Natural killer cell (primary cell): ENCODE measurements around the gene UHRF2. TPM values are rescaled to one million over a fixed set of nuclear protein-coding genes. Genes with fewer than 3 reads are reported as not detected.

Experiments
- ATAC-seq, 3 donors: fragments of 150-1000 bp in 2 of 3; fragments of 200-7000 bp in 1 of 3; cut with Tn5 transposase; 1 replicate in 1 of 3; 2 replicates in 2 of 3; pipeline ENCODE4 v1.10.0; 2021; ENCODE audit warnings: mild to moderate bottlenecking in 2 of 3, moderate library complexity in 2 of 3
- DNase-seq, 2 donors: peaks; one replicate each; pipeline versions ENCODE4 v3.0.0 to v3.0.0-alpha.2; 2013 to 2021; ENCODE audit warnings: mixed read lengths in 1 of 2
- H3K27ac ChIP-seq: one replicate; pipeline ENCODE4 v1.5.1; 2013; ENCODE audit warnings: mild to moderate bottlenecking, low read length
- H3K27me3 ChIP-seq: one replicate; pipeline ENCODE4 v1.6.1; 2013; ENCODE audit warnings: low read length; ENCODE audit not compliant: control insufficient read depth, insufficient read depth
- H3K36me3 ChIP-seq: one replicate; pipeline ENCODE4 v1.6.1; 2013; ENCODE audit warnings: low read length; ENCODE audit not compliant: control insufficient read depth, insufficient read depth
- H3K4me1 ChIP-seq: one replicate; pipeline ENCODE4 v1.6.1; 2013; ENCODE audit warnings: low read length; ENCODE audit not compliant: control insufficient read depth, insufficient read depth
- H3K4me3 ChIP-seq: one replicate; pipeline ENCODE4 v1.5.1; 2013; ENCODE audit warnings: low read length
- H3K9me3 ChIP-seq: one replicate; pipeline ENCODE4 v1.6.1; 2013; ENCODE audit warnings: low read length; ENCODE audit not compliant: control insufficient read depth, insufficient read depth
- H3K27ac Mint-ChIP-seq, 2 donors: one replicate each; pipeline ENCODE4 v1.8.0; 2022; ENCODE audit warnings: mild to moderate bottlenecking in 2 of 2, mixed read lengths in 2 of 2, moderate library complexity in 1 of 2
- H3K27me3 Mint-ChIP-seq, 2 donors: one replicate each; pipeline ENCODE4 v1.8.0; 2022; ENCODE audit warnings: low read depth in 2 of 2, mixed read lengths in 2 of 2
- H3K36me3 Mint-ChIP-seq: one replicate; pipeline ENCODE4 v1.8.0; 2022; ENCODE audit warnings: mixed read lengths
- H3K4me1 Mint-ChIP-seq, 2 donors: one replicate each; pipeline ENCODE4 v1.8.0; 2022; ENCODE audit warnings: mixed read lengths in 2 of 2
- H3K4me3 Mint-ChIP-seq: one replicate; pipeline ENCODE4 v1.8.0; 2022; ENCODE audit warnings: mild to moderate bottlenecking, moderate library complexity, mixed read lengths
- H3K9me3 Mint-ChIP-seq, 2 donors: one replicate each; pipeline ENCODE4 v1.8.0; 2022; ENCODE audit warnings: mixed read lengths in 2 of 2
- CTCF ChIP-seq: fragments of 200-600 bp; IDR thresholded peaks from one replicate; pipeline ENCODE4 v1.8.0; 2022; ENCODE audit warnings: antibody characterized with exemption
- WGBS: methylation state at CpG from one replicate; pipeline ENCODE4 v1.1.7; 2013; ENCODE audit warnings: missing lambda C conversion rate; ENCODE audit not compliant: insufficient coverage; 5-methylcytosine and 5-hydroxymethylcytosine counted together
- intact Hi-C: fragments of 100-400 bp; cut with micrococcal nuclease; formaldehyde crosslinking; loops from one replicate; pipeline ENCODE4 v1.14.2; 2022
- total RNA-seq, 4 donors: library from RNA; stranded (reverse); fragments of 120-200 nt in 1 of 4; gene quantifications; one replicate each; pipeline versions ENCODE4 v1.2.3 to v1.2.4, GENCODE V29; 2013 to 2022

Gene UHRF2
- total RNA-seq, 3 donors from 2014 or later (not counting 1 experiment from before 2014, with no cell fraction given), result 118 to 130 (median 120) TPM

GRCh38 chr9:6443661-6444060 lies 30.7 kb downstream of the UHRF2 start:
- 70% methylated on average over 1 of the region's 1 CpG for WGBS
- Histone ChIP-seq H3K27me3 (no peaks in the 10 kb centered on the region), H3K4me1 (peaks cover 9% of the 10 kb centered on the region), H3K9me3 (no peaks in the 10 kb centered on the region), H3K4me3 (no peak overlapping the region), H3K36me3 (no peaks in the 10 kb centered on the region), H3K27ac (no peak overlapping the region)
- H3K4me1 Mint-ChIP-seq, result peaks cover 58 to 61% of the 10 kb centered on the region in 2 donors
- H3K4me3 Mint-ChIP-seq, result no peak overlapping the region
- TF ChIP-seq CTCF, result no peak
- ATAC-seq (no peak), DNase-seq (no peak)
- intact Hi-C loops, result no loop called here
- peak overlapping the region; percentile 7 to 41 for H3K27ac Mint-ChIP-seq
- no peaks in the 10 kb centered on the region for H3K27me3 Mint-ChIP-seq
- no peaks in the 10 kb centered on the region for H3K9me3 Mint-ChIP-seq
- no peaks in the 10 kb centered on the region for H3K36me3 Mint-ChIP-seq

GRCh38 chr9:6444128-6444527 lies 31.1 kb downstream of the UHRF2 start:
- H3K27ac ChIP-seq, result no peak overlapping the region
- H3K27ac Mint-ChIP-seq, result peak overlapping the region; percentile 7 to 41

GRCh38 chr9:6449086-6449485 lies 36.1 kb downstream of the UHRF2 start:
- no peak overlapping the region for H3K4me3 Mint-ChIP-seq
- WGBS, result 78% methylated on average over 1 of the region's 1 CpG
- H3K27ac Mint-ChIP-seq, result peak overlapping the region; percentile 28 to 33
- no peaks in the 10 kb centered on the region for H3K27me3 Mint-ChIP-seq
- TF ChIP-seq CTCF, result no peak
- peak in 1 of 3 donors; percentile 37 for ATAC-seq
- no peaks in the 10 kb centered on the region for H3K9me3 Mint-ChIP-seq
- Histone ChIP-seq H3K27ac (no peak overlapping the region), H3K4me1 (peaks cover 2% of the 10 kb centered on the region), H3K36me3 (no peaks in the 10 kb centered on the region), H3K4me3 (no peak overlapping the region), H3K27me3 (no peaks in the 10 kb centered on the region), H3K9me3 (no peaks in the 10 kb centered on the region)
- H3K36me3 Mint-ChIP-seq, result no peaks in the 10 kb centered on the region
- peaks cover 68 to 69% of the 10 kb centered on the region in 2 donors for H3K4me1 Mint-ChIP-seq
- no peak for DNase-seq
- intact Hi-C loops, result no loop called here

More at GRCh38 chr9:6444128-6444527, 31.1 kb downstream of the UHRF2 start:
- Histone ChIP-seq H3K4me1 (peaks cover 6% of the 10 kb centered on the region), H3K27me3 (no peaks in the 10 kb centered on the region), H3K9me3 (no peaks in the 10 kb centered on the region), H3K36me3 (no peaks in the 10 kb centered on the region), H3K4me3 (no peak overlapping the region)
- no peak for ATAC-seq
- intact Hi-C loops, result no loop called here
- no peak overlapping the region for H3K4me3 Mint-ChIP-seq
- H3K4me1 Mint-ChIP-seq, result peaks cover 60 to 61% of the 10 kb centered on the region in 2 donors
- 89% methylated on average over 1 of the region's 2 CpGs for WGBS
- H3K36me3 Mint-ChIP-seq, result no peaks in the 10 kb centered on the region
- H3K9me3 Mint-ChIP-seq, result no peaks in the 10 kb centered on the region
- no peak for DNase-seq
- no peaks in the 10 kb centered on the region for H3K27me3 Mint-ChIP-seq
- no peak for TF ChIP-seq CTCF

- Histone ChIP-seq H3K4me3 (no peak overlapping the region), H3K27ac (no peak overlapping the region), H3K4me1 (peaks cover 2% of the 10 kb centered on the region), H3K9me3 (no peaks in the 10 kb centered on the region), H3K36me3 (no peaks in the 10 kb centered on the region), H3K27me3 (no peaks in the 10 kb centered on the region)
- ATAC-seq (no peak), DNase-seq (no peak)
- H3K9me3 Mint-ChIP-seq, result no peaks in the 10 kb centered on the region
- no peak for TF ChIP-seq CTCF
- H3K27ac Mint-ChIP-seq, result peak overlapping the region; percentile 28 to 33
- H3K4me1 Mint-ChIP-seq, result peaks cover 62 to 68% of the 10 kb centered on the region in 2 donors
- no peak overlapping the region for H3K4me3 Mint-ChIP-seq
- no peaks in the 10 kb centered on the region for H3K27me3 Mint-ChIP-seq
- intact Hi-C loops, result loop anchor here (5.0 kb wide), 1 partner anchor 32 kb away; no protein-coding TSS in a partner anchor
- no peaks in the 10 kb centered on the region for H3K36me3 Mint-ChIP-seq
These were observed 36.6 kb downstream of the UHRF2 start for GRCh38 chr9:6449645-6450044.
